Sigmoid colon (tissue), 7 donors: Measurements from ENCODE around the gene SCUBE1. TPM values are rescaled to one million over a fixed set of nuclear protein-coding genes. Genes with fewer than 3 reads are reported as not detected.

Experiments
- DNase-seq: peaks from one replicate; pipeline ENCODE4 v3.0.0-alpha.2; 2019
- H3K27ac ChIP-seq, 4 donors: fragments of 200-600 bp; sonication (generic); one replicate each; pipeline ENCODE4 v1.5.1; 2016 to 2019; ENCODE audit warnings: mild to moderate bottlenecking in 1 of 4
- H3K27me3 ChIP-seq, 3 donors: fragments of 200-600 bp; sonication (generic); one replicate each; pipeline ENCODE4 v1.5.1; 2019; ENCODE audit warnings: mild to moderate bottlenecking in 1 of 3
- H3K36me3 ChIP-seq, 4 donors: fragments of 200-600 bp; sonication (generic); one replicate each; pipeline ENCODE4 v1.5.1; 2016 to 2019
- H3K4me1 ChIP-seq, 4 donors: fragments of 200-600 bp; sonication (generic); one replicate each; pipeline ENCODE4 v1.5.1; 2017 to 2019
- H3K4me3 ChIP-seq, 4 donors: fragments of 200-600 bp; sonication (generic); one replicate each; pipeline ENCODE4 v1.5.1; 2017 to 2019; ENCODE audit warnings: mild to moderate bottlenecking in 2 of 4, moderate library complexity in 1 of 4
- H3K9me3 ChIP-seq, 4 donors: fragments of 200-600 bp in 3 of 4; sonication (generic) in 3 of 4; one replicate each; pipeline versions ENCODE4 v1.5.1 to v1.6.1; 2013 to 2019
- EP300 ChIP-seq, 4 donors: sonication (generic); formaldehyde crosslinking; IDR thresholded peaks; one replicate each; pipeline ENCODE4 v1.6.1; 2017; ENCODE audit warnings: antibody characterized with exemption in 4 of 4
- POLR2A ChIP-seq, 2 donors: fragments of 450-650 bp; IDR thresholded peaks; one replicate each; pipeline ENCODE4 v1.6.1; 2016; ENCODE audit warnings: antibody characterized with exemption in 2 of 2, mild to moderate bottlenecking in 2 of 2, moderate library complexity in 2 of 2
- POLR2AphosphoS5 ChIP-seq, 4 donors: sonication (generic); formaldehyde crosslinking; IDR thresholded peaks; one replicate each; pipeline ENCODE4 v1.6.1; 2017; ENCODE audit warnings: antibody characterized with exemption in 4 of 4
- WGBS, 2 donors: extraction: QIAGEN DNeasy Blood & Tissue Kit; methylation state at CpG; one replicate each; pipeline ENCODE4 v1.1.7; 2013; 5-methylcytosine and 5-hydroxymethylcytosine counted together
- intact Hi-C: fragments of 100-400 bp; cut with DNase I; formaldehyde crosslinking; loops from one replicate; pipeline ENCODE4 v1.15.1; 2023
- polyA plus RNA-seq, 3 donors: library from polyadenylated mRNA; stranded (reverse); fragments of 200-250 nt; gene quantifications; one replicate each; pipeline ENCODE4 v1.2.3, GENCODE V29; 2013
- total RNA-seq, 4 donors: library from RNA; depleted of rRNA; stranded (reverse); fragments of >200 nt; gene quantifications; one replicate each; pipeline ENCODE4 v1.1.0, GENCODE V29; 2016
- TF ChIP-seq, protein P1 (sequence below), 4 experiments: fragments of 450-650 bp in 3 of 4; fragments of 200-600 bp in 1 of 4; IDR thresholded peaks; one replicate each; pipeline ENCODE4 v1.5.1; 2016 to 2019; ENCODE audit warnings: antibody characterized with exemption in 4 of 4, mild to moderate bottlenecking in 3 of 4, moderate library complexity in 2 of 4
- donor health status: healthy with polysubstance abuse.
- donor health status: Bipolar disorder and iron deficiency.
- donor health status: healthy.

Gene SCUBE1
- total and polyA plus RNA-seq, 7 donors = 0.23 to 1.1 (median 0.55) TPM

GRCh38 chr22:43198936-43199335 lies 144.2 kb downstream of the SCUBE1 start:
- Histone ChIP-seq H3K9me3 (no peaks in the 10 kb centered on the region), H3K27ac (no peak overlapping the region), H3K4me1 (no peaks in the 10 kb centered on the region), H3K27me3 (peaks cover 0 to 39% (median 0%) of the 10 kb centered on the region in 3 donors), H3K36me3 (no peaks in the 10 kb centered on the region), H3K4me3 (no peak overlapping the region)
- DNase-seq = no peak
- 69 to 82% methylated on average over 9 of the region's 9 CpGs for WGBS, 2 donors
- TF ChIP-seq, protein P1, sequence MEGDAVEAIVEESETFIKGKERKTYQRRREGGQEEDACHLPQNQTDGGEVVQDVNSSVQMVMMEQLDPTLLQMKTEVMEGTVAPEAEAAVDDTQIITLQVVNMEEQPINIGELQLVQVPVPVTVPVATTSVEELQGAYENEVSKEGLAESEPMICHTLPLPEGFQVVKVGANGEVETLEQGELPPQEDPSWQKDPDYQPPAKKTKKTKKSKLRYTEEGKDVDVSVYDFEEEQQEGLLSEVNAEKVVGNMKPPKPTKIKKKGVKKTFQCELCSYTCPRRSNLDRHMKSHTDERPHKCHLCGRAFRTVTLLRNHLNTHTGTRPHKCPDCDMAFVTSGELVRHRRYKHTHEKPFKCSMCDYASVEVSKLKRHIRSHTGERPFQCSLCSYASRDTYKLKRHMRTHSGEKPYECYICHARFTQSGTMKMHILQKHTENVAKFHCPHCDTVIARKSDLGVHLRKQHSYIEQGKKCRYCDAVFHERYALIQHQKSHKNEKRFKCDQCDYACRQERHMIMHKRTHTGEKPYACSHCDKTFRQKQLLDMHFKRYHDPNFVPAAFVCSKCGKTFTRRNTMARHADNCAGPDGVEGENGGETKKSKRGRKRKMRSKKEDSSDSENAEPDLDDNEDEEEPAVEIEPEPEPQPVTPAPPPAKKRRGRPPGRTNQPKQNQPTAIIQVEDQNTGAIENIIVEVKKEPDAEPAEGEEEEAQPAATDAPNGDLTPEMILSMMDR (IDR thresholded peaks at IDR 0.05) = no peak
- intact Hi-C loops = no loop called here

GRCh38 chr22:43198126-43198525 lies 145.0 kb downstream of the SCUBE1 start:
- DNase-seq = no peak
- Histone ChIP-seq H3K27ac (no peak overlapping the region), H3K27me3 (peaks cover 0 to 39% (median 0%) of the 10 kb centered on the region in 3 donors), H3K9me3 (no peaks in the 10 kb centered on the region), H3K36me3 (no peaks in the 10 kb centered on the region), H3K4me3 (no peak overlapping the region), H3K4me1 (no peaks in the 10 kb centered on the region)
- TF ChIP-seq POLR2A (IDR thresholded peaks at IDR 0.05) = no peak
- TF ChIP-seq, protein P1 (IDR thresholded peaks at IDR 0.05) = no peak
- no peak for TF ChIP-seq EP300 (IDR thresholded peaks at IDR 0.05)
- TF ChIP-seq POLR2AphosphoS5 (IDR thresholded peaks at IDR 0.05) = no peak
- 72 to 78% methylated on average over 5 of the region's 5 CpGs for WGBS, 2 donors
- intact Hi-C loops = no loop called here

DNA sequence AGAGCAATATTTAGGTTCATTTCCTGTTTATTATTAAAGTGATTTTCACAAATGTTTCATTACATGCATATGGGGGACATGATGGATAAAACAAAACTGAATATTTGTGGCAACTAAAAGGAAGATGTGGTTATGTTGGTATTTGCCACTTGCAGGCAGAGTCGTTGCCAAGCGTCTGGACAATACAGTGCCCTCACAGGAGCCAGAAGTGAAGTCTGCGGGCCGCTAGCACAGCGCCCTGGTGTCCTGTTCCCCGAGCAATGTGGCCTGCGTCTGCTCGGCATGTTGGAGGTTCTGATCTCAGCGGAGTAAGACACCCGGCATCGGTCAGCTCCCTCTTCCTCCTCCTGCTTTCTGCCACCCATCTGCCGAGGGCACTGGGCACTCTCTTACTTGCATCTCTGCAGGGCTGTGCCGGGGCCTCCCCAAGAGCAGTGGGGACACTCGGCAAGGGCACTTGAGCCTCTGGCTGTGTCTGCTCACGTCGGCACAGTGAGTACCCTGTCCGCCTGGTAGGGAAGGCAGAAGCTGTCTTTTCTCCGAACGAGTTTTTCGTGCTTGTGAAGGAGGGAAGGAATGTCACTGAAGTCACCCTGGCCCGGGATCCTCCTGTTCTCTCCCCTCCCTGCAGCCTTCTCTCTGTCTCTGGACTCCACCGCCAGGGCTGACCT lies 145.8 kb downstream of the SCUBE1 start:
- TF ChIP-seq EP300 (IDR thresholded peaks at IDR 0.05) (no peak), POLR2A (IDR thresholded peaks at IDR 0.05) (no peak), POLR2AphosphoS5 (IDR thresholded peaks at IDR 0.05) (no peak)
- TF ChIP-seq, protein P1 (IDR thresholded peaks at IDR 0.05) = no peak
- intact Hi-C loops = no loop called here
- H3K4me3 ChIP-seq = no peak overlapping the region
- H3K4me1 ChIP-seq = no peaks in the 10 kb centered on the region
- no peak overlapping the region for H3K27ac ChIP-seq
- 58 to 69% methylated on average over 22 of the region's 22 CpGs for WGBS, 2 donors
- H3K36me3 ChIP-seq = no peaks in the 10 kb centered on the region
- H3K9me3 ChIP-seq = no peaks in the 10 kb centered on the region
- H3K27me3 ChIP-seq = peaks cover 0 to 39% (median 0%) of the 10 kb centered on the region in 3 donors
- DNase-seq = no peak

DNA sequence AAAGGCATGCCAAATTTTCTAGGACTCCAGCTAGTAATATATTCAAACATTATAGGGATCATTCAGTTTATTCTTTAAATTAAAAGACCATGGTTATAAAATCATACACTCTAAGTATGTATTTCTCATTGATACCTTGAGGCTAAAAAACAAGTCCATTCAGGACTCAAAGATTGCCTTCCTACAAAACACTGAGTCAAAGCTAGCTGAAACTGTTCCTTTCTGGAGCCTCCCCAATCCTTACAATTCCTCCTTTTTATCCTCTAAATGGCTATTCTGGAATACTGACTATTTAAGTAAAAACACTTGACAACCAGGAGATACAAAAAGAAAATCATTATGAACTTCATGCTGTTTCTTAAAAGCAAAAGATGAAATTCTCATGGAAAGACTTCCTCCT lies 151.3 kb downstream of the SCUBE1 start:
- no peak overlapping the region for H3K27ac ChIP-seq
- no peak for DNase-seq
- TF ChIP-seq EP300 (IDR thresholded peaks at IDR 0.05) (no peak), POLR2A (IDR thresholded peaks at IDR 0.05) (no peak), POLR2AphosphoS5 (IDR thresholded peaks at IDR 0.05) (no peak)
- TF ChIP-seq, protein P1 (IDR thresholded peaks at IDR 0.05) = no peak
- H3K27me3 ChIP-seq = peaks cover 0 to 12% (median 0%) of the 10 kb centered on the region in 3 donors
- no peaks in the 10 kb centered on the region for H3K36me3 ChIP-seq
- intact Hi-C loops = no loop called here
- H3K9me3 ChIP-seq = no peaks in the 10 kb centered on the region
- peaks cover 0 to 7% (median 2%) of the 10 kb centered on the region in 4 donors for H3K4me1 ChIP-seq
- no peak overlapping the region for H3K4me3 ChIP-seq
